ENCODE measurements around the gene MAP3K5.
"Not testable (repeated sequence)": the region's sequence is repeated elsewhere in the genome, so short reads cannot be mapped to it uniquely, and the experiment has no call there.

The MAP3K5 gene

DNA sequence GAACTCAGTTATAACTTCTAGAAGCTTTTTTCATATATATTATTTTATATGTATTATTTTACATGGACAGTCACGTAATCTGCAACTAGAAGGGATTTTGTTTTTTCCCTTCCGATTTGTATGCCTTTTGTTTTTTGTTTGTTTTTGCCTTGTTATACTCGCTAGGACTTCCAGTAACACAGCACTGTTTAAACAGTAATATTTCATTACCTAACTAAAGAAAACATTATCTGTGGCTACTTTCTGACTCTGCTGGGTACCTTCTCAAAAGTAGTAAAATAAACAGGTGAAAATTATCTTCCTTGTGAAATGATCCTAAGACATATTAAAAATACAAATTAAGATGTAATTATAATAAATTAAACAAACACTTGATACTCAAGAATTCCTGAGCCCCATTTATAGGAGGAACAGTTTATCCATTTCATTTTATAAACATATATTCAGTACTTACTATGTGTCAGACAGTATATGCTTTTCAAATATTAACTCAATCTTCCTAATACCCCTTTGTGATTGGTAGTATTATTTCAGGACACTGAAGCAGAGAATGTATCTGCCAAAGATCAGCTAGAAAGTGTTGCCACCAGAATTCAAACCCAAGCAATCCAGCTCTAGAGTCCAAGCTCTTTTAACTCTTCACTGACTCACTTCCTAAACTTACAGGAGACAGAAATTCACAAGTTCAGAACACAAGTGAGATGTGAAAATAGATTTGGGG is 65.3 kb downstream of the MAP3K5 start:
- H3K4me3 ChIP-seq (ENCODE audit: low read depth, low read length): no peak overlapping the region

DNA sequence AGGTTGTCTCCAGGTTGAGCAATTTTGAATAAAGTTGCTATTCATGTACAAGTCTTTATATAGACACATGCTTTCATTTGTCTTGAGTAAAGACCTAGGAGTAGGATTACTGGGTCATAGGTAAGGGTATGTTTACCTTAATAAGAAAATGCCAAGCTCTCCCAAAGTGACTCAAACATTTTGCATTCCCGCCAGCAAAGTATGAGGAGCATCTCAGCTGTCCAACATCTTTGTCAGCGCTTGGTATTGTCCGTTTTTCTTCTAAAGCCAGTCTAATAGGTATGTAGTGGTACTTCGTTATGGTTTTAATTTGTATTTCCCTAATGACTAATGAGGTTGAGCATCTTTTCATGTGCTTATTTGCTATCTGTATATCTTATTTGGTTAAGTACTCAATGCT is 67.2 kb downstream of the MAP3K5 start:
- H3K4me3 ChIP-seq (ENCODE audit: low read depth, low read length): no peak overlapping the region

DNA sequence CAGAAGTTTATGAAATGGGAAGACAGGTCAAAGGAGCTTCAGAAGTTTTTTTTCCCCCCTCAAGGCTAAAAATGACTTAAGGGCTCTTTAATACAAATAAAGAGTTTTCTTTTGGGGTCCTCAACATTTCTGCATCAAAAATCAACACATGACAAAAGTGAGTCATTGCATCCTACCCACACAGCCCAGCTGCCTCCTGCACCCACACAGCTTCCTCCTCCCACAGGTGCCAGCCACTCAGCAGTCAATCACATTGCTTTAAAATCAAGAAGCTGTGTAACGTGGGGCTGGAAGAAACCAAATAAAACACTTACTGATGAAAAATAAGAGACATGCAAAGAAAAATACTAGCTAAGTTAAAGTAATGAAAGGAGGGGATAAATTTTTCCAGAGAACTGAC is 68.5 kb downstream of the MAP3K5 start:
- H3K4me3 ChIP-seq (ENCODE audit: low read depth, low read length): no peak overlapping the region

DNA sequence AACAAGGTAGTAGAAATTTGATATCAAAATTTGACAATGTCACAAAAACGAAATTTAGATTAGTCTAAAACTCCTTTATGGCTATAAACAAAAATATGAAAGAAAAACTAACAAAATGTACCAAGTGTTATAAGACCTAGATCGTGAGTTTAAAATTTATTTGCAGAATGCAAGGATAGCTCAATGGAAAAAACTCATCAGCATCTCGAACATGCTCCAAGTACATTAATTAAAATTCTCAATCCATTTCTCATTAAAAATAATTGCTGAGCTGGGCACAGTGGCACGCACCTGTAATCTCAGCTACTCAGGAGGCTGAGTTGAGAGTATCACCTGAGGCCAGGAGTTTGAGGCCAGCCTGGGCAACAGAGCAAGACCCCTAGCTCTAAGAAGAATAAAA is 70.8 kb downstream of the MAP3K5 start:
- no peak overlapping the region for H3K4me3 ChIP-seq (ENCODE audit: low read depth, low read length)

DNA sequence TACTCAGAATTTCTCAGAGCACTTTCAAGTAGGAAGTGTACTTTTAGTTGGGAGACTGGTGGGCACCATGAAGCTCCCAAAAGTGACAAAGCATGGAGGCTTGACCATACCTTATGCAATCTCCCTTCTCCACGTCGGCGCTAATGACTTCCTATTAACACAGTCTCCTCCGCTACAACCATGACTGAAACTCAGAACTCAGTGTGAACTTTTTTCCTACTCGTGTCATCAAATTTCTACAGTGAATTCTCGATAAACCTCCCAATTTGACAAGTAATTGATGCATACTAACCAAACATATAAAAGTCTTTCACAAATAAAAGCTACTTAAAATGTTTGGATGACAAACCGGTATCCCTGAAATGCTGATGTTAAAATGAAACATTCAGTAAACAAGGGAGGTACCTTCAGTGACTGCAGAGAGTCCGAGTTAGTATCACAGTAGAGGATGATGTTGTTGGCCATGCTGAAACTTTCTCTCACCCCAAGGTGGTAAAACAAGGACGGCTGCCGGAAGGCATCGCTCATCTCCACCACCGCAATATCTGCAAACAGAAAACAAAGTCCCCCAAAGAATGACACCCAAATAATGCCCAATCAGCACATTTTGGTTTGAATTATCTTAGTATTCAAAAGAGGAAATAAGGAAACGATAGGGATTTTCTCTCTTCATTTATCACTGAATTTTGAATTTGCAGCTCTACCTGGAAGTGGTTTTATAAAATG is 72.1 kb downstream of the MAP3K5 start:
- H3K4me3 ChIP-seq (ENCODE audit: low read depth, low read length): no peak overlapping the region

DNA sequence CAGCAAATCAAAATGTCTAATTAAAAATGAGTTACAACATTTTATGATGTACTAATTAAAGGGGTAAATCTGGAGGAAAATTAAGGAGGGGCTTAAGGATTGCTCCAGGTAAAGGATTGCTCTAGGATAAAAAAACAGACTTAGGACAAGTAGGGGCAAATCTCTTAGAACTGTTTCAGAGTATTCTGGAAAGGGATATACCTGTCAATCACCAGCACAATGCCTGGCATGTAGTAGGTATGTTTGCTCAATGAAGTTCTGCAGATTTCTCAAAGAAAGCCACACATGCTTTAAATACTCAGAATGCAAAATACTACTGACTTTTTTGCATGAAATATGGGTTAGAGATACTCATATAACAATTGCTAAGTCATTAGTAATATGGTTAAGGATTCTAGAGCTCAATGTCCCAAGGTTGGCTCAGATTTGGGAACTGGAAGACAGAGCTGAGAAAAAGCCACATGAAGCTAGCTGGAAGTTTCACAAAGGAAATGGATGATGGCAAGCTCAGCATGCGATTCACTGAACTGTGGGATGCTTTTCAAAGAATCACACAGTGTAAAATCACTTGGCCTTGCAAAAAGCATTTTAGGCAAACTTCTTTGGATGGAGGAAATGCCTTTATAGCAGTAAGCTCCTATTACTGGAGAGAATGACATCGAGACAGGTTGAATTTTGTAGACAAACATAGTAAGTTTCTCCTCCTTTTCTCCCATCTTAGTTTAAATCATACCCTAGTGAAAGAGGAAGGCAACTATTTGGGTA is 72.8 kb downstream of the MAP3K5 start:
- no peak overlapping the region for H3K4me3 ChIP-seq (ENCODE audit: low read depth, low read length)

DNA sequence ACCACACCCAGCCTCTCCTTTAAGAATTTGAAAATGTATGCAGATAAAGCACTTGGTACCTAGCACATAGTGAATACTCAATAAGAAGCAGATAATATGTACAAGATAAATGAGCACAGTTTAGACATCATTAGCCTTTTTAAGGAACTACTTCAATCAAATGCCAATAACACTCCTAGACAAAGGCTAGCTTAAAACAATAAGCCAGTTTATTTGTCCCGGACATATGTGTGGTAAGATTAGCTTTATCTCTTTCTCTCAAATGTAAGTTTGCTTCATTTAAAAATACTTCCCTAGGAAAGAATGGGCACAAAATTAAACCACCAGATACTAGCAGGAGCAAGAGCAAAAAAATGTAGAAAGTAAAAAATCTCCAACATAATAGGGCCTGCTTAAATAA is 73.8 kb downstream of the MAP3K5 start:
- H3K4me3 ChIP-seq (ENCODE audit: low read depth, low read length): no peak overlapping the region

DNA sequence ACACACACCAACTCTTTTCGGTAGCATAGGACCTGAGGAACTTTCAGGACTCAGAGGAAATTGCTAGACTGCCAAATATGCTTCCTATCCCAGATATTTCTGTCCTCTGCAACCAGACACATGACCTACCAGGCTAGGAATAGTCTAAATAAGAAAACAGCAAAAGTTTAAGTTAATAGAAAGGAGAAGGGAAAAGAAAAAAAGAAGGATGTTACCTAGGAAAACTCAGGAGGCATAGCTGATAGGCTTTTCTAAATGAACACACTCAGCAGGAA is 74.6 kb downstream of the MAP3K5 start:
- no peak overlapping the region for H3K4me3 ChIP-seq (ENCODE audit: low read depth, low read length)

DNA sequence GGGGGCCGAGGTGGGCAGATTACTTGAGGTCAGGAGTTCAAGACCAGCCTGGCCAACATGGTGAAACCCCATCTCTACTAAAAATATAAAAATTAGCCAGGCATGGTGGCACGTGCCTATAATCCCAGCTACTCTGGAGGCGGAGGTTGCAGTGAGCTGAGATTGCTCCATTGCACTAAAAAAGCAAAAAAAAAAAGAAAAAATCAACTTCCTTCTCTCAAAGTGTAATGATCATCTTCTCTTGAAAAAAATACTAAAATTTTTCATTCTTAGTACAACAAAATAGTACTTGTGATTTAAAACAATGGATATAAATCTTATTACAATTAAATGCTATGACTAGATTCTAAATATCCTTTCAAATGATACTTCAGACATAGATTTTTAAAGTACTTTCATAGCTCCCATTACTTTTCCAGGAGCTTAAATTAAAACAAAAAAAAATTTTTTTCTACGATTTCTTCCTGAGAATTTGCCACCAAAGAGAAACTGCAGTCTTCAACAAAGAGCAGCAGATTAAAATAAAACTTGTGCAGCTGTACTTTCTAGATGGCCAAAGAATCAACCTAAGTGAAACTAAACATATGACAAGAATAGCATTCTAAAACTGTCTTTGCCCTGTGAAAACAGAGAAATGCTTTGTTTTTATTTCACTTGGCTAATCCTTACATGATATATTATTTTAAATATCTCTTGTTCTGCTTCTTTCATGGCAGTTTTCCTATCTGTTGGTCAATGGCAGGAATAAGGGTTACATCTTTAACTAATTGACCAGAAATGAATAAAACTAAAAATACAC is 75.2 kb downstream of the MAP3K5 start:
- H3K4me3 ChIP-seq (ENCODE audit: low read depth, low read length): no peak overlapping the region

DNA sequence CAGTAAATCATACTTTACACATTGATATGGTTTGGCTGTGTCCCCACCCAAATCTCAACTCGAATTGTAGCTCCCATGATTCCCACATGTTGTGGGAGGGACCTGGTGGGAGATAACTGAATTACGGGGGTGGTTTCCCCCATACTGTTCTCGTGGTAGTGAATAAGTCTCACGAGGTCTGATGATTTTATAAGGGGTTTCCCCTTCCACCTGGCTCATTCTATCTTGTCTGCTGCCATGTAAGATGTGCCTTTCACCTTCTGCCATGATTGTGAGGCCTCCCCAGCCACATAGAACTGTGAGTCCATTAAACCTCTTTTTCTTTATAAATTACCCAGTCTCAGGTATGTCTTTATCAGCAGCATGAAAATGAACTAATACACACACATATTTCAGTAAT is 79.6 kb downstream of the MAP3K5 start:
- H3K4me3 ChIP-seq (ENCODE audit: low read depth, low read length): not testable (repeated sequence)

DNA sequence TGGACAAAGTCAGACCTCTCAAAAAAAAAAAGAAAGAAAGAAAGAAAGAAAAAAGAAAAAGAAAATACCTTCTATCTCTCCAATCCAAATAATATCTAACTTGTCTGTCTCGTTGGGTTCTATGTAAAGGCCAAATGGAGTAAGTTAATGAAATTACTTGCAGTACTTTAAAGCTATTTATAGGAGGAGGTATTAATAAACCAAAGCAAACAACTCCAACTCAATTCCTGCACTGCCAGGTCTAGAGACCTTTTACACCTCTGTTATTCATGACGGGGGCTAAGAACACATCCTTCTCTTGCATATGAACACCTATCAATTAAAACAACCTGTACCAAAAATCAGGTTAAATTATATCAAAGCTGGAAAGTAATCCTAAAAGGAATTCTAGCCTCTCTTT is 80.6 kb downstream of the MAP3K5 start:
- H3K4me3 ChIP-seq (ENCODE audit: low read depth, low read length): no peak overlapping the region

DNA sequence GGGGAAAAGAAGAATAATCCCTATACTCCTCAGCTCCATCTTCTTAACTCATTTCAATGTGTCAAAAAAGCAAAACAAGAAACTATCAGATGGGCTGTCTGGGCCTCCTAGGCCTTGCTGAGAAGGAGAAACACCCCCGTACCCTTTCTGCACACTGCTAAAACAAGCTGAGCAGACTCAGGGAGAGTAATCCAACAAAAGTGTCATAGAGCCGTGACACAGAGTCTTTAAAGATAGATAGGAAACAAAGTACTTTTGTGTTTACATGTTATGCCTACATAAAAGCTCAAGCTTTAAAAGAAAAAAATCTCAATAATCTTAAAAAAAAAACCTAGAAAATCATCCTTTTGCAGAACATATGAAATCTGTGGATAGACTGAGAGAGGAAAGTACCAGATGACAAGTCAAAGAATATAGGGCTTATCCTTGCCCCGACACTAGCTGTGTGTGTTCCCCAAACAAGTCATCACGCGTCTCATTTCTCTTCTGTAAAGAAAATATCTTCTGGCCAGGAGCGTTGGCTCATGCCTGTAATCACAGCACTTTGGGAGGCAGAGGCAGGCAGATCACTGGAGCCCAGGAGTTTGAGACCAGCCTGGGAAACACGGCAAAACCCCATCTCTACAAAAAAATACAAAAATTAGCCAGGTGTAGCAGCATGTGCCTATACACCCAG is 81.3 kb downstream of the MAP3K5 start:
- no peak overlapping the region for H3K4me3 ChIP-seq (ENCODE audit: low read depth, low read length)

DNA sequence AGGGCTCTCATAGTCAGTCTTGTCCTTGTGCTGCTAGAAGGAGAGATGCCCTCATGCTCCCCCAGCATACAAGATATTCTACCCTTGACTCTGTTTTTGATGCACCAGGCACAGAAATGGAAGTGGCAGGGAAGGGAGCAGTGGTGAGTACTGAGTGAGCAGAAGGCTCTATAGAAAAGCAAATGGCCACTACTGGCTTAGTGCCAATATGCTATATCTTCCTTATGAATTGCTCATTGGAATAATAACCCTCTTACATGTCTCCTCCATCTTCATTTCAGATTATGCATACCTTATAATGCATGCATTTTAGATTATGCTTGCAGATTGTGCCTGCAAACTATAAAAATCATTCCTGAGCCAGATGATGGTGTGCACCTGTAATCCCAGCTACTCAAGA is 82.8 kb downstream of the MAP3K5 start:
- H3K4me3 ChIP-seq (ENCODE audit: low read depth, low read length): no peak overlapping the region

DNA sequence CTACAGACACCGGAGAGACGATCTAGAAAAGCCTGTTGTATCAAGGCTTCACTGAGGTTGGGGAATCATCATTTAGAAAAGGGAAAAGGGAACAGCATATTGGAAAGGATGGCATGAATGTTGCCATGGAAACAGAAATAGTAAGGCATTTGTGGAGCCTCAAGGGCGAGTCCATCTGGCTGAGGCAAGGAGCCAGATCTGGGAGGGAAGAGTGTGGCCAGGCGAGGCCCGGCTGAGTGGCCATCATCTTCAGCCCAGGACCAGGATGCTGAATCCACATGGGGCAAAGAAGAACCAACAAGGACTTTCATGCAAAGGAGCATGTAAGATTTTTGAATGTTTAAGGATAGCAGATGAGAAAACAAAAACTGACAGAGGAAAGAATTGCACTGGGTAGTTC is 85.8 kb downstream of the MAP3K5 start:
- H3K4me3 ChIP-seq (ENCODE audit: low read depth, low read length): no peak overlapping the region

DNA sequence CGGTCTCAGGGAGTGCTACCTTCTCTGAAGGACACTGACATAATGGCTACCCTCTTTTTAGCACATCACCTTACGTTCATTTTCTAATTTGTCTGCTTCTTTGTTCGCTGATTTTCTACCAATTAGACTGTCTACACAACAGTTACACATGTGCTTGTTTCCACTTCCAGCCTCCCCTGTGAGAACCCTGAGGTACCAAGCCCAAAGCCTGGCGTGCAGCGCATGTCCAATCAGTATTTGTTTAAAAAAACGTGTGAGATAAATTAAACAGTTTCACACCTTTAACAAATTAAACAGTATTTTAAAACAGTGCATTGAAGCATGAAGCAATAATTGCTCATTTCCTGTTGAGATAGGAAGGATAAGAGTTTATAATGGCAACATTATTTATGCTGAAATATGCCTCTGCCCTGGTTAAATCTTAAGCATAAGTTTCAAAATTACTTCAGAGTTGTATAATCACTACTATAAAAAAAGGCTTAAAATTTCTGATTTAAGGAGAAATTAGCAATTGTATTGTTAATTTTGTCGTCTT is 88.9 kb downstream of the MAP3K5 start:
- no peak overlapping the region for H3K4me3 ChIP-seq (ENCODE audit: low read depth, low read length)

DNA sequence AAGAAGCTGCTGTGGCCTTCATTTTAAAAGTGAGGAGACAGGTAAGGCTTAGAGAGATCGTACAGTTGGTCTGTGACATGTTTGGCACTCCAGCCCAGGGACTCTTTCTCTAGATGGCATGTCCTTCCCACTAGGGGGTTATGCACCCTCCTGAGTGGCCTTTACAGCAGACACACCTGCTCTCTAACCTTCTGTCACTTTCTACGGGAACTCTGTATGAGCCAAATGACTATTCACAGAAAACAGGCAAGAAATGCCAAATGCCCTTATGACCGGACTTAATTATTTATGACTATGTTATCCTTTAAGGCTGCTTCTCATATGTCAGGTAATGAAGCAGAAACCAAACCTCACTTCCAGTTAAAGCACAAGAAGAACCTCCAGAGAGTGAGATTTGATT is 91.2 kb downstream of the MAP3K5 start:
- no peak overlapping the region for H3K4me3 ChIP-seq (ENCODE audit: low read depth, low read length)

DNA sequence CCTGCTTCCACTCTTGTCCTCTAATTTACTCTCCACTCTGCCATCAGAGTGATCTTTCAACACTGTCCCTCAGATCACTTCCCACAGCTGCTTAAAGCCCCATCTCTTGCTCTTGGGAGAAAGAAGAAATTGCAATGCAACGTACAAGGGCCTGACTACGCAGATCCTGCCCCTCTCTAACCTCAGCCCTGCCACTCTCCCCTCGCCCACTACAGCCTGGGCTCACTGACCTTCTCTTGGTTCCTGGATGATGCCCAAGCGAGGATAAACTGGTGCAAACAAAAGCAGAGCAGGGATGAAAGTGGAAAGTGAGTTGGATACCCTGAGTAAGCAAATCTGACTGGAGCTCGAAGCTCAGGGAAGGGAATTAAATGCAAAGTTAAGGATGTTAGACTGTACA is 92.9 kb downstream of the MAP3K5 start:
- no peak overlapping the region for H3K4me3 ChIP-seq (ENCODE audit: low read depth, low read length)

DNA sequence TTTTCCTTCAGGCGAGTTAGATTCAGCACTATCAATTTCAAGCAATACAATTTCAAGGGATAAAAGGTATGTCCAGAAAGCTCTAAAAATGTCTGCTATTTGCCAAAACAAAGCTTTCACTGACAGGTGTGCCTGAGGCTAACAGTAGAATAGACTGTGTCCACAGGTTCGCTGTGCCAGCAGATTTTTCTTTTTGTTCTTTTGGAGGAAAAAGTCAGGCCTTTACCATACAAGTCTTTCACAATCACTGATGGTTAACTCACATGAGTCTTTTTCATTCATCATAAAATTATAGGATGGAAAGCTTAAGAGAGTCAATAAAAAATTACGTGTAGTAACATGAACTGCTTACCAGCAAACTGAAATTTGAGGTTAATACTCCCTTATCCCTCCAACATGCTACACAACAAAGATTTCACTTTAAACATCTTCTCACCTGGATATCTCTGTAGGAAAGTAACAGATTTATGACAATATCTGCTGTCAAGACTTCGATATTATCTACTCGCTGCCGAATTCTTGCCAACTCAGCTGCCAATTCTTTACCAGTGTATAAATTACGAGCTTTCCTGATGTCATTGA is 95.4 kb downstream of the MAP3K5 start:
- H3K4me3 ChIP-seq (ENCODE audit: low read depth, low read length): no peak overlapping the region

DNA sequence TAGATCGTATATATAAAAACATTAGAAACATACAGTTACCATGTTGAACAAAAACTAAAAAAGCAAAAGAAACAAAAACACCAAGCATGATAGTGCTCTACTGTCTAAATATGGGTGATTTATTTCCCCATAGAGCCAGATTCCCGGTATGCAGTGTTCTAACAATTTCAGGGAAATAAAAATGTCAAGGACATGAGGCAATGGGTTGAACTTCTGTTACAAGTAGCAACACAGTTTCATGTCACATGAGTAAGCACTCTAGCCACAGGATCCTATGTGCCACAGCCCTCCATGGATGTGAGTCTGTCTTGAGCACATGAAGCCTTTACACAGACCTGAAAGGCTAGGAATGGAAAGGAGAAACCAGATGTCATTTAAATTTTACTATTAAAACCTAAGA is 96.0 kb downstream of the MAP3K5 start:
- H3K4me3 ChIP-seq (ENCODE audit: low read depth, low read length): no peak overlapping the region

DNA sequence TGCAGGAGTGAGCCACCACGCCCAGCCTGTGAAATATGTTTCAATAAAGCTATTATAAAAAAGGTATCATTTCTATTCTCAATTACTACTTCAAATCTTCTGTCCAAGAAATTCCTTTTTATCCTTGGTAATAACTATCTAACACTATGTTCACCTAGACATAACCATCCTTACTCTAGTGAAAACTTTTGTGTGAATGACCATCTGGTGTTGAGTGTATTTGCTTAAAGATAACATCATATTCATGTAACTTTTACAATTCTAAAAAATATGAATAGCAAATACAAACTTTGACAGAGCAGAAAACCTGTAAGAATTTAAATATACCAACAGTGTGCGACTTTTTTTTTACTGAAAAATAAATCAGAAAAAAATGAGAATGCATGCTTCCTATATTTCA is 96.9 kb downstream of the MAP3K5 start:
- H3K4me3 ChIP-seq (ENCODE audit: low read depth, low read length): no peak overlapping the region
